GM12864 (cell line): Measurements from ENCODE around the gene EHBP1.

Experiments used
- DNase-seq: peaks from one replicate; pipeline ENCODE4 v3.0.0-alpha.2; 2011; ENCODE audit warnings: low read depth
- H3K4me3 ChIP-seq: 2 replicates; pipeline ENCODE4 v1.5.1; 2011; ENCODE audit warnings: mild to moderate bottlenecking, low read depth, low read length, control low read depth
- CTCF ChIP-seq: IDR thresholded peaks from 2 replicates; pipeline ENCODE4 v1.5.1; 2011; ENCODE audit warnings: low read depth, mild to moderate bottlenecking, moderate library complexity, low read length, control low read depth, inconsistent platforms; ENCODE audit errors: missing control alignments

Gene EHBP1

GRCh38 chr2:62933398-62933917 lies 227.9 kb downstream of the EHBP1 start:
- TF ChIP-seq CTCF, result no peak
- no peak for DNase-seq
- no peak overlapping the region for H3K4me3 ChIP-seq

GRCh38 chr2:62934517-62934916 lies 229.0 kb downstream of the EHBP1 start:
- TF ChIP-seq CTCF, result no peak
- no peak for DNase-seq
- no peak overlapping the region for H3K4me3 ChIP-seq

DNA sequence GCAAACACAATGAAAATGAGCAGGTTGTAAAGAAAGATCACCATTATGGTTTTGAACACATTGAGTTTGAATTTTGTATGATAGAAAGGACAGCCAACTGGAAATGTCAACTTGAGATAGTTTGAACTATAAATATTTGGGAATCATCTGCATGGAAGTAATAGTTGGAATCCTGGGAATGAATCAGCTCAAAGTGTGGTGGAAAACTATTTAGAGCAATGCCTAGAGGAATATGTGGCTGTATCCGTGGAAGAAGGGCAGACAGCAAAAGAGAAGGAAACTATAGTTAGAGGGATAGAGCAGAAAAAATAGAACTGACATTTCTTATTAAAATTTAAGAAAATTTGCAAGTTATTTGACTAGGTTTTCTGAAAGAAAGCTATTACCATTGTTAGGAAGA lies 232.6 kb downstream of the EHBP1 start:
- no peak for TF ChIP-seq CTCF
- no peak overlapping the region for H3K4me3 ChIP-seq
- no peak for DNase-seq

GRCh38 chr2:62939735-62940491 lies 234.4 kb downstream of the EHBP1 start:
- DNase-seq, result no peak
- no peak for TF ChIP-seq CTCF
- H3K4me3 ChIP-seq, result no peak overlapping the region

DNA sequence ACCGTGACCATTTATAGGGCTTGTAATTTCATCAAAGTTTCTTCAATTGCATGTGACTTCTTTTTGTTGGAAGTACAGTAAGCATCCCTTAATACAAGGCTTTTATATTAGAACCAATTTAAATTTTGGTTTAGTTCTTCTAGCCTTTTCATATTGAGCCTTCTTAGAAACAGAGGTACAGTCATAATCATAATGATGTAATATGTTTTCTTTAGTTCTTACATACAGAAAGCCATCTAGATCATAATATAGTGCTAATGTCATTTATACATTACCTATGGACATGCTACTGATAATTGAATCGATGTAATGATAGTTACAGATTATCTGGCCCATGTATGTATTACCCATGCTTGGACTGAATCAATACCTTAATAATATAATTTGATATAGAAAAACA lies 235.2 kb downstream of the EHBP1 start:
- no peak for DNase-seq
- TF ChIP-seq CTCF, result no peak
- no peak overlapping the region for H3K4me3 ChIP-seq

DNA sequence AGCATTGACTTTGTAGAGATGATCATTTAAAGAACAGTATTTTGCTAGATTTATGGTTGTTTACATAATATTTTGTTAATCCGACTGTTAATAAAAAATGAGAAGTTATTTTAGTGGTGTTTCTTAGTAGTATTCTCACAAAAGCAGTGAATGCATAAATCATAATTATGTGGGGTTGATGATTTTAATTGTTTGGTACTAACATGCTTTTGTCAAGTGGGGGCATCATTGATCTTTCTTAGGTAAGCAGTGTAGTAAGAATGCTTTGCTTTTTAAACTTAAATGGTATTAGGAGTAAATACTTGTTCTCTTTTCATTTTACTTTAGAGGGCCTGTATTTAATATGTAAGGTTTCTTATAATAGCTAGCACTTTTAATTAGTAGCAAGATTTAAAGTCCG lies 235.9 kb downstream of the EHBP1 start:
- TF ChIP-seq CTCF, result no peak
- no peak overlapping the region for H3K4me3 ChIP-seq
- no peak for DNase-seq

- DNase-seq, result no peak
- no peak overlapping the region for H3K4me3 ChIP-seq
- TF ChIP-seq CTCF, result no peak
These were observed 238.8 kb downstream of the EHBP1 start for GRCh38 chr2:62944362-62944761.
